WTC11 (cell line): ENCODE measurements around the gene LSM5. TPM values are rescaled to one million over a fixed set of nuclear protein-coding genes. Genes with fewer than 3 reads are reported as not detected.

Experiments
- AFF4 ChIP-seq: sonication (generic); formaldehyde crosslinking; IDR thresholded peaks from 2 replicates; pipeline ENCODE4 v1.8.1; 2023; ENCODE audit warnings: mild to moderate bottlenecking, missing genetic modification reagents, borderline replicate concordance
- CDX4 ChIP-seq: fragments of 250-450 bp; sonication (Bioruptor Pico); IDR thresholded peaks from 2 replicates; pipeline ENCODE4 v1.9.0; 2021; ENCODE audit warnings: moderate library complexity, mild to moderate bottlenecking, inconsistent platforms, borderline replicate concordance
- E2F1 ChIP-seq: sonication (generic); formaldehyde crosslinking; IDR thresholded peaks from 2 replicates; pipeline ENCODE4 v1.8.0; 2022; ENCODE audit warnings: mild to moderate bottlenecking, missing genetic modification reagents
- ELF4 ChIP-seq: sonication (generic); formaldehyde crosslinking; IDR thresholded peaks from 2 replicates; pipeline ENCODE4 v1.8.1; 2022; ENCODE audit warnings: low read depth, mild to moderate bottlenecking, moderate library complexity, missing genetic modification reagents
- ETV6 ChIP-seq: sonication (generic); formaldehyde crosslinking; IDR thresholded peaks from 2 replicates; pipeline ENCODE4 v1.8.1; 2022; ENCODE audit warnings: mild to moderate bottlenecking, missing genetic modification reagents
- FOXP1 ChIP-seq: sonication (generic); formaldehyde crosslinking; IDR thresholded peaks from 2 replicates; pipeline ENCODE4 v1.8.0; 2022; ENCODE audit warnings: missing genetic modification reagents, mild to moderate bottlenecking, moderate library complexity, borderline replicate concordance
- GTF2I ChIP-seq: fragments of 250-450 bp; sonication (Bioruptor Pico); conservative IDR thresholded peaks from 2 replicates; pipeline ENCODE4 v1.4.0; 2021; ENCODE audit warnings: mild to moderate bottlenecking
- HMGXB4 ChIP-seq: sonication (generic); formaldehyde crosslinking; IDR thresholded peaks from 2 replicates; pipeline ENCODE4 v1.8.1; 2023; ENCODE audit warnings: mild to moderate bottlenecking, moderate library complexity, missing genetic modification reagents
- IRF1 ChIP-seq: sonication (generic); formaldehyde crosslinking; IDR thresholded peaks from 2 replicates; pipeline ENCODE4 v1.8.0; 2023; ENCODE audit warnings: missing genetic modification reagents
- IRF2 ChIP-seq: sonication (generic); formaldehyde crosslinking; IDR thresholded peaks from 2 replicates; pipeline ENCODE4 v1.8.0; 2022; ENCODE audit warnings: low read depth, missing genetic modification reagents, borderline replicate concordance
- JAZF1 ChIP-seq: fragments of 250-450 bp; sonication (Bioruptor Pico); IDR thresholded peaks from 2 replicates; pipeline ENCODE4 v1.9.0; 2021; ENCODE audit warnings: moderate library complexity, mild to moderate bottlenecking, inconsistent platforms
- MAX ChIP-seq: sonication (generic); formaldehyde crosslinking; IDR thresholded peaks from 2 replicates; pipeline ENCODE4 v1.8.0; 2022; ENCODE audit warnings: mild to moderate bottlenecking, missing genetic modification reagents
- MLX ChIP-seq: sonication (generic); formaldehyde crosslinking; IDR thresholded peaks from 2 replicates; pipeline ENCODE4 v1.8.1; 2023; ENCODE audit warnings: mild to moderate bottlenecking, missing genetic modification reagents, moderate library complexity
- MXD4 ChIP-seq: fragments of 250-450 bp; sonication (Bioruptor Pico); IDR thresholded peaks from 2 replicates; pipeline ENCODE4 v1.8.0; 2021; ENCODE audit warnings: mild to moderate bottlenecking, moderate library complexity, borderline replicate concordance
- NFATC4 ChIP-seq: fragments of 250-450 bp; sonication (Bioruptor Pico); IDR thresholded peaks from 2 replicates; pipeline ENCODE4 v1.9.0; 2021; ENCODE audit warnings: mild to moderate bottlenecking
- NFE2L1 ChIP-seq: sonication (generic); formaldehyde crosslinking; IDR thresholded peaks from 2 replicates; pipeline ENCODE4 v1.8.1; 2023; ENCODE audit warnings: missing genetic modification reagents
- NR3C1 ChIP-seq: sonication (generic); formaldehyde crosslinking; conservative IDR thresholded peaks from 2 replicates; pipeline ENCODE4 v1.8.1; 2023; ENCODE audit warnings: low read depth, mild to moderate bottlenecking, missing genetic modification reagents
- SP1 ChIP-seq: sonication (generic); formaldehyde crosslinking; conservative IDR thresholded peaks from 2 replicates; pipeline ENCODE4 v1.8.1; 2022; ENCODE audit warnings: missing genetic modification reagents
- TP53 ChIP-seq: sonication (generic); formaldehyde crosslinking; IDR thresholded peaks from 2 replicates; pipeline ENCODE4 v1.8.1; 2023; ENCODE audit warnings: mild to moderate bottlenecking, missing genetic modification reagents
- ZNF138 ChIP-seq: sonication (generic); formaldehyde crosslinking; conservative IDR thresholded peaks from 2 replicates; pipeline ENCODE4 v1.8.1; 2022; ENCODE audit warnings: mild to moderate bottlenecking, moderate library complexity, missing genetic modification reagents
- ZNF219 ChIP-seq: sonication (generic); formaldehyde crosslinking; IDR thresholded peaks from 2 replicates; pipeline ENCODE4 v1.8.0; 2023; ENCODE audit warnings: missing genetic modification reagents, mild to moderate bottlenecking, borderline replicate concordance
- ZNF281 ChIP-seq: sonication (generic); formaldehyde crosslinking; IDR thresholded peaks from 2 replicates; pipeline ENCODE4 v1.8.0; 2023; ENCODE audit warnings: mild to moderate bottlenecking, missing genetic modification reagents
- ZNF396 ChIP-seq: fragments of 250-450 bp; sonication (Bioruptor Pico); IDR thresholded peaks from 2 replicates; pipeline ENCODE4 v1.8.0; 2021; ENCODE audit warnings: mild to moderate bottlenecking, moderate library complexity, borderline replicate concordance
- ZNF416 ChIP-seq: fragments of 250-450 bp; sonication (Bioruptor Pico); IDR thresholded peaks from 2 replicates; pipeline ENCODE4 v1.9.0; 2021; ENCODE audit warnings: mild to moderate bottlenecking, inconsistent platforms
- ZNF512 ChIP-seq: sonication (generic); formaldehyde crosslinking; IDR thresholded peaks from 2 replicates; pipeline ENCODE4 v1.8.1; 2022; ENCODE audit warnings: missing genetic modification reagents, borderline replicate concordance
- total RNA-seq: library from RNA; stranded (reverse); gene quantifications from 3 replicates; pipeline ENCODE4 v1.2.3, GENCODE V29; 2021

The LSM5 gene
- total RNA-seq, 1 experiment from 2014 or later: 89.5 TPM

- TF ChIP-seq AFF4 (CRISPR knock-in tag) (no peak), ETV6 (CRISPR knock-in tag) (peak; percentile 90), ZNF512 (no peak), GTF2I (CRISPR knock-in tag) (no peak), JAZF1 (CRISPR knock-in tag) (no peak), ZNF281 (peak; percentile 76), ZNF219 (CRISPR knock-in tag) (peak; percentile 62; the same call in 1 of the 2 replicates), FOXP1 (CRISPR knock-in tag) (peak; percentile 84; the same call in 1 of the 2 replicates), IRF1 (CRISPR knock-in tag) (peak; percentile 69; the same call in 1 of the 2 replicates), NFE2L1 (peak; percentile 77; the same call in 1 of the 2 replicates), NFATC4 (CRISPR knock-in tag) (no peak), IRF2 (CRISPR knock-in tag) (no peak), MAX (peak; percentile 89), ZNF396 (CRISPR knock-in tag) (no peak), TP53 (CRISPR knock-in tag) (no peak), CDX4 (no peak), MXD4 (CRISPR knock-in tag) (no peak), ELF4 (CRISPR knock-in tag) (no peak), HMGXB4 (peak; percentile 46; the same call in 1 of the 2 replicates), ZNF138 (CRISPR knock-in tag) (no peak), SP1 (peak; percentile 75), ZNF416 (CRISPR knock-in tag) (0 out of 2 replicates have a peak, but pooled peaks have one; percentile 34), E2F1 (CRISPR knock-in tag) (peak; percentile 76; the same call in 1 of the 2 replicates), MLX (CRISPR knock-in tag) (0 out of 2 replicates have a peak, but pooled peaks have one; percentile 51), NR3C1 (CRISPR knock-in tag) (no peak)
Measured at GRCh38 chr7:32490127-32490796, at the start of gene LSM5 (continued).
